ENCODE measurements around the gene NME4.

GRCh38 chr16:397135-397661 lies at the start of gene NME4:
- TF ChIP-seq, protein P1, sequence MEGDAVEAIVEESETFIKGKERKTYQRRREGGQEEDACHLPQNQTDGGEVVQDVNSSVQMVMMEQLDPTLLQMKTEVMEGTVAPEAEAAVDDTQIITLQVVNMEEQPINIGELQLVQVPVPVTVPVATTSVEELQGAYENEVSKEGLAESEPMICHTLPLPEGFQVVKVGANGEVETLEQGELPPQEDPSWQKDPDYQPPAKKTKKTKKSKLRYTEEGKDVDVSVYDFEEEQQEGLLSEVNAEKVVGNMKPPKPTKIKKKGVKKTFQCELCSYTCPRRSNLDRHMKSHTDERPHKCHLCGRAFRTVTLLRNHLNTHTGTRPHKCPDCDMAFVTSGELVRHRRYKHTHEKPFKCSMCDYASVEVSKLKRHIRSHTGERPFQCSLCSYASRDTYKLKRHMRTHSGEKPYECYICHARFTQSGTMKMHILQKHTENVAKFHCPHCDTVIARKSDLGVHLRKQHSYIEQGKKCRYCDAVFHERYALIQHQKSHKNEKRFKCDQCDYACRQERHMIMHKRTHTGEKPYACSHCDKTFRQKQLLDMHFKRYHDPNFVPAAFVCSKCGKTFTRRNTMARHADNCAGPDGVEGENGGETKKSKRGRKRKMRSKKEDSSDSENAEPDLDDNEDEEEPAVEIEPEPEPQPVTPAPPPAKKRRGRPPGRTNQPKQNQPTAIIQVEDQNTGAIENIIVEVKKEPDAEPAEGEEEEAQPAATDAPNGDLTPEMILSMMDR (IDR thresholded peaks at IDR 0.05): no peak
- TF ChIP-seq POLR2A (IDR thresholded peaks at IDR 0.05): no peak
- no peak for TF ChIP-seq EP300 (IDR thresholded peaks at IDR 0.05)

Data from suprapubic skin (tissue), 3 donors.